ENCODE results near the gene NAA40.
A peak's percentile ranks its signal among the peaks of the same experiment; 100 is the strongest.

The NAA40 gene

GRCh38 chr11:63974259-63975143, 35.7 kb downstream of the NAA40 start, which contains the start of gene COX8A:
Gene COX8A, plus strand, starts transcription at chr11:63974620. Its CDS starts 61 bp downstream, at chr11:63974681.
- Histone ChIP-seq H3K27me3 (ENCODE audit: control insufficient read depth, insufficient read depth, low read length) (peaks cover 22% of the 10 kb centered on the region), H3K27ac (ENCODE audit: low read length) (peak within 1 kb of the TSS; percentile 65), H3K9me3 (ENCODE audit: control insufficient read depth, low read depth, low read length) (no peaks in the 10 kb centered on the region), H3K36me3 (ENCODE audit: control insufficient read depth, low read depth, low read length) (peaks cover 7% of the 10 kb centered on the region), H3K4me3 (ENCODE audit: low read length) (peak within 1 kb of the TSS; percentile 85), H3K9ac (ENCODE audit: low read length) (peak within 1 kb of the TSS; percentile 88), H3K4me1 (ENCODE audit: control insufficient read depth, low read depth, low read length) (peaks cover 29% of the 10 kb centered on the region)

- Histone ChIP-seq H3K27ac (ENCODE audit: low read length) (peak overlapping the region; percentile 46), H3K9ac (ENCODE audit: low read length) (no peak overlapping the region), H3K4me1 (ENCODE audit: control insufficient read depth, low read depth, low read length) (peaks cover 29% of the 10 kb centered on the region)
These were observed 39.9 kb downstream of the NAA40 start for GRCh38 chr11:63978551-63979239.

GRCh38 chr11:63979426-63979825, 40.6 kb downstream of the NAA40 start:
- Histone ChIP-seq H3K4me3 (ENCODE audit: low read length) (no peak overlapping the region), H3K4me1 (ENCODE audit: control insufficient read depth, low read depth, low read length) (peaks cover 29% of the 10 kb centered on the region), H3K36me3 (ENCODE audit: control insufficient read depth, low read depth, low read length) (peaks cover 7% of the 10 kb centered on the region), H3K9ac (ENCODE audit: low read length) (no peak overlapping the region), H3K27ac (ENCODE audit: low read length) (no peak overlapping the region), H3K9me3 (ENCODE audit: control insufficient read depth, low read depth, low read length) (no peaks in the 10 kb centered on the region), H3K27me3 (ENCODE audit: control insufficient read depth, insufficient read depth, low read length) (no peaks in the 10 kb centered on the region)

More at GRCh38 chr11:63978551-63979239, 39.9 kb downstream of the NAA40 start:
- Histone ChIP-seq H3K9me3 (ENCODE audit: control insufficient read depth, low read depth, low read length) (no peaks in the 10 kb centered on the region), H3K36me3 (ENCODE audit: control insufficient read depth, low read depth, low read length) (peaks cover 7% of the 10 kb centered on the region), H3K4me3 (ENCODE audit: low read length) (peak overlapping the region; percentile 16), H3K27me3 (ENCODE audit: control insufficient read depth, insufficient read depth, low read length) (no peaks in the 10 kb centered on the region)

- Histone ChIP-seq H3K27ac (ENCODE audit: low read length) (peak overlapping the region; percentile 7), H3K4me1 (ENCODE audit: control insufficient read depth, low read depth, low read length) (peaks cover 5% of the 10 kb centered on the region), H3K27me3 (ENCODE audit: control insufficient read depth, insufficient read depth, low read length) (no peaks in the 10 kb centered on the region)
These were observed 47.0 kb downstream of the NAA40 start for GRCh38 chr11:63985812-63986155.

GRCh38 chr11:63986156-63986931, 47.5 kb downstream of the NAA40 start, which contains the start of gene OTUB1:
Gene OTUB1, plus strand, starts transcription at chr11:63986438. Its CDS starts 19 bp downstream, at chr11:63986457.
- no peaks in the 10 kb centered on the region for H3K27me3 ChIP-seq (ENCODE audit: control insufficient read depth, insufficient read depth, low read length)
- peaks cover 5% of the 10 kb centered on the region for H3K4me1 ChIP-seq (ENCODE audit: control insufficient read depth, low read depth, low read length)
- H3K9ac ChIP-seq (ENCODE audit: low read length): peak within 1 kb of the TSS; percentile 87
- peaks cover 22% of the 10 kb centered on the region for H3K36me3 ChIP-seq (ENCODE audit: control insufficient read depth, low read depth, low read length)
- H3K27ac ChIP-seq (ENCODE audit: low read length): peak within 1 kb of the TSS; percentile 7
- no peaks in the 10 kb centered on the region for H3K9me3 ChIP-seq (ENCODE audit: control insufficient read depth, low read depth, low read length)
- H3K4me3 ChIP-seq (ENCODE audit: low read length): peak within 1 kb of the TSS; percentile 69

More at GRCh38 chr11:63985812-63986155, 47.0 kb downstream of the NAA40 start:
- Histone ChIP-seq H3K36me3 (ENCODE audit: control insufficient read depth, low read depth, low read length) (peaks cover 17% of the 10 kb centered on the region), H3K9ac (ENCODE audit: low read length) (peak overlapping the region; percentile 87), H3K9me3 (ENCODE audit: control insufficient read depth, low read depth, low read length) (no peaks in the 10 kb centered on the region), H3K4me3 (ENCODE audit: low read length) (peak overlapping the region; percentile 69)

- no peaks in the 10 kb centered on the region for H3K27me3 ChIP-seq (ENCODE audit: control insufficient read depth, insufficient read depth, low read length)
- H3K36me3 ChIP-seq (ENCODE audit: control insufficient read depth, low read depth, low read length): peaks cover 25% of the 10 kb centered on the region
- peaks cover 5% of the 10 kb centered on the region for H3K4me1 ChIP-seq (ENCODE audit: control insufficient read depth, low read depth, low read length)
- H3K4me3 ChIP-seq (ENCODE audit: low read length): peak overlapping the region; percentile 69
- H3K9ac ChIP-seq (ENCODE audit: low read length): peak overlapping the region; percentile 87
- no peak overlapping the region for H3K27ac ChIP-seq (ENCODE audit: low read length)
- no peaks in the 10 kb centered on the region for H3K9me3 ChIP-seq (ENCODE audit: control insufficient read depth, low read depth, low read length)
These were observed 48.2 kb downstream of the NAA40 start for GRCh38 chr11:63986932-63987513.

- Histone ChIP-seq H3K4me1 (ENCODE audit: control insufficient read depth, low read depth, low read length) (peaks cover 5% of the 10 kb centered on the region), H3K9ac (ENCODE audit: low read length) (no peak overlapping the region), H3K9me3 (ENCODE audit: control insufficient read depth, low read depth, low read length) (no peaks in the 10 kb centered on the region), H3K4me3 (ENCODE audit: low read length) (no peak overlapping the region), H3K36me3 (ENCODE audit: control insufficient read depth, low read depth, low read length) (peaks cover 48% of the 10 kb centered on the region), H3K27me3 (ENCODE audit: control insufficient read depth, insufficient read depth, low read length) (no peaks in the 10 kb centered on the region), H3K27ac (ENCODE audit: low read length) (no peak overlapping the region)
These were observed 52.8 kb downstream of the NAA40 start for GRCh38 chr11:63991558-63991957.

GRCh38 chr11:63993100-63993499, 54.3 kb downstream of the NAA40 start:
- Histone ChIP-seq H3K4me3 (ENCODE audit: low read length) (no peak overlapping the region), H3K27me3 (ENCODE audit: control insufficient read depth, insufficient read depth, low read length) (no peaks in the 10 kb centered on the region), H3K9me3 (ENCODE audit: control insufficient read depth, low read depth, low read length) (no peaks in the 10 kb centered on the region), H3K36me3 (ENCODE audit: control insufficient read depth, low read depth, low read length) (peaks cover 55% of the 10 kb centered on the region), H3K27ac (ENCODE audit: low read length) (no peak overlapping the region), H3K4me1 (ENCODE audit: control insufficient read depth, low read depth, low read length) (peaks cover 4% of the 10 kb centered on the region), H3K9ac (ENCODE audit: low read length) (no peak overlapping the region)

- peaks cover 6% of the 10 kb centered on the region for H3K4me1 ChIP-seq (ENCODE audit: control insufficient read depth, low read depth, low read length)
- H3K9ac ChIP-seq (ENCODE audit: low read length): no peak overlapping the region
- no peak overlapping the region for H3K27ac ChIP-seq (ENCODE audit: low read length)
- no peaks in the 10 kb centered on the region for H3K27me3 ChIP-seq (ENCODE audit: control insufficient read depth, insufficient read depth, low read length)
- peaks cover 49% of the 10 kb centered on the region for H3K36me3 ChIP-seq (ENCODE audit: control insufficient read depth, low read depth, low read length)
- H3K4me3 ChIP-seq (ENCODE audit: low read length): no peak overlapping the region
- no peaks in the 10 kb centered on the region for H3K9me3 ChIP-seq (ENCODE audit: control insufficient read depth, low read depth, low read length)
These were observed 55.2 kb downstream of the NAA40 start for GRCh38 chr11:63993993-63994392.

- no peak overlapping the region for H3K9ac ChIP-seq (ENCODE audit: low read length)
- H3K36me3 ChIP-seq (ENCODE audit: control insufficient read depth, low read depth, low read length): peaks cover 31% of the 10 kb centered on the region
- H3K27me3 ChIP-seq (ENCODE audit: control insufficient read depth, insufficient read depth, low read length): peaks cover 13% of the 10 kb centered on the region
- H3K9me3 ChIP-seq (ENCODE audit: control insufficient read depth, low read depth, low read length): no peaks in the 10 kb centered on the region
- no peak overlapping the region for H3K27ac ChIP-seq (ENCODE audit: low read length)
- peaks cover 6% of the 10 kb centered on the region for H3K4me1 ChIP-seq (ENCODE audit: control insufficient read depth, low read depth, low read length)
- H3K4me3 ChIP-seq (ENCODE audit: low read length): no peak overlapping the region
These were observed 57.7 kb downstream of the NAA40 start for GRCh38 chr11:63996512-63996911.
